HFFc6 (cell line): ENCODE results near the gene RAD17. TPM values are rescaled to one million over a fixed set of nuclear protein-coding genes. Genes with fewer than 3 reads are reported as not detected.
A peak's percentile ranks its signal among the peaks of the same experiment; 100 is the strongest.
"Not testable (repeated sequence)": the region's sequence is repeated elsewhere in the genome, so short reads cannot be mapped to it uniquely, and the experiment has no call there.

Experiments used
- DNase-seq: peaks from one replicate; pipeline ENCODE4 v3.0.0-alpha.2; 2018
- H3K27ac Mint-ChIP-seq: 2 replicates; pipeline ENCODE4 v1.8.0; 2020; ENCODE audit warnings: mild to moderate bottlenecking, mixed read lengths
- H3K27me3 Mint-ChIP-seq: 2 replicates; pipeline ENCODE4 v1.8.0; 2021; ENCODE audit warnings: mild to moderate bottlenecking, moderate library complexity, mixed read lengths; ENCODE audit not compliant: insufficient read depth
- H3K36me3 Mint-ChIP-seq: 2 replicates; pipeline ENCODE4 v1.8.0; 2021; ENCODE audit warnings: low read depth, mixed read lengths
- H3K4me1 Mint-ChIP-seq: 2 replicates; pipeline ENCODE4 v1.8.0; 2020; ENCODE audit warnings: low read depth, mixed read lengths
- H3K4me3 Mint-ChIP-seq: 2 replicates; pipeline ENCODE4 v1.8.0; 2020; ENCODE audit warnings: mild to moderate bottlenecking, moderate library complexity, mixed read lengths
- H3K9me3 Mint-ChIP-seq: 2 replicates; pipeline ENCODE4 v1.8.0; 2020; ENCODE audit warnings: mild to moderate bottlenecking, mixed read lengths
- CTCF ChIP-seq: fragments of 200-600 bp; sonication (generic); IDR thresholded peaks from 2 replicates; pipeline ENCODE4 v1.5.0; 2021; ENCODE audit warnings: antibody characterized with exemption, mild to moderate bottlenecking
- total RNA-seq, 6 experiments: library from RNA; stranded (reverse); fragmentation: NEBNext Ultra II Directional; extraction: Animal tissue kit (Norgen Biotek cat#: 25700); gene quantifications; 2 replicates in 1 of 6; 3 replicates in 5 of 6; pipeline ENCODE4 v1.2.3, GENCODE V29; 2021

The RAD17 gene
- total RNA-seq, 6 experiments from 2014 or later: 17.3 to 22.2 (median 19.1) TPM

GRCh38 chr5:69449511-69449910 is 79.9 kb downstream of the RAD17 start:
- TF ChIP-seq CTCF: no peak
- Mint-ChIP-seq H3K27me3 (no peaks in the 10 kb centered on the region; the same call in 1 of the 2 replicates), H3K4me3 (no peak overlapping the region)

GRCh38 chr5:69450116-69450515 is 80.5 kb downstream of the RAD17 start:
- Mint-ChIP-seq H3K27me3 (peaks cover 3% of the 10 kb centered on the region; the same call in 1 of the 2 replicates), H3K4me1 (peaks cover 6% of the 10 kb centered on the region), H3K36me3 (no peaks in the 10 kb centered on the region), H3K4me3 (peak overlapping the region; percentile 32; the same call in 1 of the 2 replicates), H3K27ac (peak overlapping the region; percentile 41; the same call in 1 of the 2 replicates), H3K9me3 (no peaks in the 10 kb centered on the region)
- DNase-seq: peak; percentile 89
- no peak for TF ChIP-seq CTCF

More at GRCh38 chr5:69449511-69449910, 79.9 kb downstream of the RAD17 start:
- peaks cover 6% of the 10 kb centered on the region for H3K4me1 Mint-ChIP-seq
- DNase-seq: no peak
- H3K36me3 Mint-ChIP-seq: no peaks in the 10 kb centered on the region
- H3K27ac Mint-ChIP-seq: no peak overlapping the region
- H3K9me3 Mint-ChIP-seq: no peaks in the 10 kb centered on the region

- DNase-seq, H3K4me1 Mint-ChIP-seq, H3K27me3 Mint-ChIP-seq, H3K36me3 Mint-ChIP-seq, H3K9me3 Mint-ChIP-seq: not testable (repeated sequence)
- H3K27ac Mint-ChIP-seq: peak overlapping the region; percentile 41; the same call in 1 of the 2 replicates
- peak overlapping the region; percentile 32; the same call in 1 of the 2 replicates for H3K4me3 Mint-ChIP-seq
These were observed 80.9 kb downstream of the RAD17 start for GRCh38 chr5:69450527-69450926.

- no peak for TF ChIP-seq CTCF
- Mint-ChIP-seq H3K27ac (no peak overlapping the region), H3K9me3 (peaks cover 5% of the 10 kb centered on the region), H3K36me3 (no peaks in the 10 kb centered on the region), H3K27me3 (peaks cover 3% of the 10 kb centered on the region; the same call in 1 of the 2 replicates), H3K4me3 (no peak overlapping the region), H3K4me1 (peaks cover 6% of the 10 kb centered on the region)
- no peak for DNase-seq
These were observed 82.5 kb downstream of the RAD17 start for GRCh38 chr5:69451941-69452647.

GRCh38 chr5:69453487-69453886 is 83.9 kb downstream of the RAD17 start:
- not testable (repeated sequence) for H3K36me3 Mint-ChIP-seq, DNase-seq, H3K27me3 Mint-ChIP-seq, H3K9me3 Mint-ChIP-seq, H3K27ac Mint-ChIP-seq, H3K4me3 Mint-ChIP-seq, H3K4me1 Mint-ChIP-seq

- H3K4me3 Mint-ChIP-seq: no peak overlapping the region
- H3K36me3 Mint-ChIP-seq: no peaks in the 10 kb centered on the region
- H3K27ac Mint-ChIP-seq: no peak overlapping the region
- no peak for TF ChIP-seq CTCF
- peaks cover 8% of the 10 kb centered on the region; the same call in 1 of the 2 replicates for H3K27me3 Mint-ChIP-seq
- peaks cover 5% of the 10 kb centered on the region for H3K9me3 Mint-ChIP-seq
- H3K4me1 Mint-ChIP-seq: peaks cover 6% of the 10 kb centered on the region
- DNase-seq: no peak
These were observed 85.0 kb downstream of the RAD17 start for GRCh38 chr5:69454460-69455249.

GRCh38 chr5:69455428-69455988 is 85.9 kb downstream of the RAD17 start:
- DNase-seq, H3K4me3 Mint-ChIP-seq, H3K27me3 Mint-ChIP-seq, H3K36me3 Mint-ChIP-seq, H3K4me1 Mint-ChIP-seq, H3K9me3 Mint-ChIP-seq, H3K27ac Mint-ChIP-seq: not testable (repeated sequence)
